ENCODE measurements around the gene ALKBH5.

Gene ALKBH5

GRCh38 chr17:18234853-18235380, 51.3 kb downstream of the ALKBH5 start:
- TF ChIP-seq CTCF (IDR thresholded peaks at IDR 0.05; ENCODE audit: extremely low read depth, missing control alignments): no peak
- DNase-seq (ENCODE audit: low spot score): no peak

- no peak for DNase-seq (ENCODE audit: low spot score)
- TF ChIP-seq CTCF (IDR thresholded peaks at IDR 0.05; ENCODE audit: extremely low read depth, missing control alignments): no peak
Observed at GRCh38 chr17:18235743-18236256, 52.2 kb downstream of the ALKBH5 start.

GRCh38 chr17:18236494-18236893, 52.9 kb downstream of the ALKBH5 start:
- no peak for TF ChIP-seq CTCF (IDR thresholded peaks at IDR 0.05; ENCODE audit: extremely low read depth, missing control alignments)
- no peak for DNase-seq (ENCODE audit: low spot score)

GRCh38 chr17:18237461-18237860, 53.8 kb downstream of the ALKBH5 start:
- TF ChIP-seq CTCF (IDR thresholded peaks at IDR 0.05; ENCODE audit: extremely low read depth, missing control alignments): no peak
- no peak for DNase-seq (ENCODE audit: low spot score)

- no peak for TF ChIP-seq CTCF (IDR thresholded peaks at IDR 0.05; ENCODE audit: extremely low read depth, missing control alignments)
- no peak for DNase-seq (ENCODE audit: low spot score)
Observed at GRCh38 chr17:18238299-18238698, 54.7 kb downstream of the ALKBH5 start.

GRCh38 chr17:18240449-18240848, 56.8 kb downstream of the ALKBH5 start:
- TF ChIP-seq CTCF (IDR thresholded peaks at IDR 0.05; ENCODE audit: extremely low read depth, missing control alignments): no peak
- no peak for DNase-seq (ENCODE audit: low spot score)

- TF ChIP-seq CTCF (IDR thresholded peaks at IDR 0.05; ENCODE audit: extremely low read depth, missing control alignments): no peak
- DNase-seq (ENCODE audit: low spot score): no peak
Observed at GRCh38 chr17:18241229-18241871, 57.7 kb downstream of the ALKBH5 start.

Data from GM20000 (cell line).